GM12878 (cell line): Measurements from ENCODE around the gene FICD. TPM values are rescaled to one million over a fixed set of nuclear protein-coding genes. Genes with fewer than 3 reads are reported as not detected.

Experiments used
- JUNB ChIP-seq: IDR thresholded peaks from 2 replicates; pipeline ENCODE4 v1.6.1; 2016; ENCODE audit warnings: antibody characterized with exemption, mild to moderate bottlenecking
- JUND ChIP-seq: IDR thresholded peaks from 2 replicates; pipeline ENCODE4 v1.6.1; 2012; ENCODE audit warnings: low read depth, mild to moderate bottlenecking, low read length, improper control_type of control experiment, moderate library complexity
- RCOR1 ChIP-seq: conservative IDR thresholded peaks from 2 replicates; pipeline ENCODE4 v1.6.1; 2012; ENCODE audit warnings: low read depth, low read length, improper control_type of control experiment
- ZZZ3 ChIP-seq: IDR thresholded peaks from 2 replicates; pipeline ENCODE4 v1.6.1; 2011; ENCODE audit warnings: low read depth; ENCODE audit not compliant: control insufficient read depth, insufficient read length
- polyA plus RNA-seq, 11 experiments: library from polyadenylated mRNA; depleted of rRNA in 4 of 11; unstranded in 6 of 11; stranded (reverse) in 5 of 11; fragments of >200 nt; fragmentation: Nextera tagmentation in 4 of 11; fragmentation: Illumina TruSeq in 1 of 11; extraction: Ambion mirVana in 4 of 11; extraction: Trizol in 1 of 11; gene quantifications; 1 replicate in 1 of 11; 2 replicates in 10 of 11; pipeline versions ENCODE4 v1.2.1 to v1.2.3, GENCODE V29; 2011 to 2016; ENCODE audit warnings: inconsistent platforms in 2 of 11, missing spikeins in 2 of 11, low read depth in 1 of 11
- total RNA-seq, 4 experiments: library from RNA; depleted of rRNA in 3 of 4; stranded (reverse); fragments of >200 nt in 3 of 4; fragmentation: Illumina TruSeq in 1 of 4; extraction: Trizol in 1 of 4; gene quantifications; 2 replicates each; pipeline versions ENCODE4 v1.2.1 to v1.2.3, GENCODE V29; 2013 to 2021
- TF ChIP-seq, protein P1 (sequence below): IDR thresholded peaks from 2 replicates; pipeline ENCODE4 v1.6.1; 2012; ENCODE audit warnings: improper control_type of control experiment, low read depth, low read length; ENCODE audit not compliant: insufficient replicate concordance

Gene FICD
- total and polyA plus RNA-seq, 10 of the 15 experiments (the other 5 are each of a cell fraction or from before 2014, with no cell fraction given), result 1.1 to 9.4 (median 4.3) TPM

DNA sequence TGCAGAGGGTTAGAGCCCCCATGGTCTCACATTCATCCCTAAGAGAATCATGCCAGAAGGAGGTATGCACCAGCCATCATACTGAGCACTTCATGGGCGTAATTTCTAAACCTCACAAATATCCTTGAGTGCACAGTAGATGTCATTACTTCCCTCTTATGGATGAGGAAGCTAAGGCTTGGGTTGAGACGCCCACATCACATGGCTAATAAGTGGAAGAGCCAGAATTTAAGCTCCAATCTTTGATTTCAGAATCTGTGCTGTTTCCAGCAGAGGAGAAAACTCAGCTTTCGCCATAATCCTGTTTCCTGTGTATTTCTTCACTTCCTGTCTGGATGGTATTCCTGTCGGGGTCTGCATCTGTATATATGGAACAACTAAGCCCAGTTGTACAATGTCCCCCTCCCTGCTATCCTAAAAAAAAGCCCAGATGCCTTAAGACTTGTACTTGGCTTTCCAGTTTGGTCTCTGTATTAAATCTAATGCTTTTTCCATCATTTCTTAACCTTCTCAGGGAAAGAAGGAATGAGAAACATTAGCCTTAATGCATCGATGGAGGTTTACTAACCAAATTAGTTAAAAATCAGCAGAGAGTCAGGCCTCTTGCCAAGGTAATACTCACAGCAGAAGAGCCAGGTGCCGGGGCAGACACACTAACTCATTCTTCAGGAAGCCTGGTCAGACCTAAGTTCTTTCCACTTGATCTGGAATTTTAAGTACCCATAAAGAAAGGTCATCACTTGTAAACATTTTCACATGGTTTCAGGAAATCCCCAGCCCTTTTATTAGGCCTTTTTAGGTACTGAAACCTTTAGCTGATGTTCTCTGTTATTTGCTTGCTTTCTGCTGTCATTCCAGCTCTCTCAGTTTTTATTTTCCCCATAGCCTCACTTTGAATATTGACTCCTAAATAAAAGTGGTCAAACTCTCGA, 52.6 kb downstream of the FICD start (continued):
- TF ChIP-seq, protein P1, sequence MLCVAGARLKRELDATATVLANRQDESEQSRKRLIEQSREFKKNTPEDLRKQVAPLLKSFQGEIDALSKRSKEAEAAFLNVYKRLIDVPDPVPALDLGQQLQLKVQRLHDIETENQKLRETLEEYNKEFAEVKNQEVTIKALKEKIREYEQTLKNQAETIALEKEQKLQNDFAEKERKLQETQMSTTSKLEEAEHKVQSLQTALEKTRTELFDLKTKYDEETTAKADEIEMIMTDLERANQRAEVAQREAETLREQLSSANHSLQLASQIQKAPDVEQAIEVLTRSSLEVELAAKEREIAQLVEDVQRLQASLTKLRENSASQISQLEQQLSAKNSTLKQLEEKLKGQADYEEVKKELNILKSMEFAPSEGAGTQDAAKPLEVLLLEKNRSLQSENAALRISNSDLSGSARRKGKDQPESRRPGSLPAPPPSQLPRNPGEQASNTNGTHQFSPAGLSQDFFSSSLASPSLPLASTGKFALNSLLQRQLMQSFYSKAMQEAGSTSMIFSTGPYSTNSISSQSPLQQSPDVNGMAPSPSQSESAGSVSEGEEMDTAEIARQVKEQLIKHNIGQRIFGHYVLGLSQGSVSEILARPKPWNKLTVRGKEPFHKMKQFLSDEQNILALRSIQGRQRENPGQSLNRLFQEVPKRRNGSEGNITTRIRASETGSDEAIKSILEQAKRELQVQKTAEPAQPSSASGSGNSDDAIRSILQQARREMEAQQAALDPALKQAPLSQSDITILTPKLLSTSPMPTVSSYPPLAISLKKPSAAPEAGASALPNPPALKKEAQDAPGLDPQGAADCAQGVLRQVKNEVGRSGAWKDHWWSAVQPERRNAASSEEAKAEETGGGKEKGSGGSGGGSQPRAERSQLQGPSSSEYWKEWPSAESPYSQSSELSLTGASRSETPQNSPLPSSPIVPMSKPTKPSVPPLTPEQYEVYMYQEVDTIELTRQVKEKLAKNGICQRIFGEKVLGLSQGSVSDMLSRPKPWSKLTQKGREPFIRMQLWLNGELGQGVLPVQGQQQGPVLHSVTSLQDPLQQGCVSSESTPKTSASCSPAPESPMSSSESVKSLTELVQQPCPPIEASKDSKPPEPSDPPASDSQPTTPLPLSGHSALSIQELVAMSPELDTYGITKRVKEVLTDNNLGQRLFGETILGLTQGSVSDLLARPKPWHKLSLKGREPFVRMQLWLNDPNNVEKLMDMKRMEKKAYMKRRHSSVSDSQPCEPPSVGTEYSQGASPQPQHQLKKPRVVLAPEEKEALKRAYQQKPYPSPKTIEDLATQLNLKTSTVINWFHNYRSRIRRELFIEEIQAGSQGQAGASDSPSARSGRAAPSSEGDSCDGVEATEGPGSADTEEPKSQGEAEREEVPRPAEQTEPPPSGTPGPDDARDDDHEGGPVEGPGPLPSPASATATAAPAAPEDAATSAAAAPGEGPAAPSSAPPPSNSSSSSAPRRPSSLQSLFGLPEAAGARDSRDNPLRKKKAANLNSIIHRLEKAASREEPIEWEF, result peak; percentile 74
- no peak for TF ChIP-seq JUNB
- TF ChIP-seq ZZZ3, result no peak
- 0 out of 2 replicates have a peak, but pooled peaks have one; percentile 73 for TF ChIP-seq RCOR1
- no peak for TF ChIP-seq JUND
